Superior temporal gyrus (tissue), 1 donor: ENCODE measurements around the gene DGKK.
"Not testable (repeated sequence)": the region's sequence is repeated elsewhere in the genome, so short reads cannot be mapped to it uniquely, and the experiment has no call there.

ENCODE experiments used
- DNase-seq: peaks from one replicate; pipeline ENCODE4 v3.0.0-alpha.2; 2016; ENCODE audit errors: extremely low spot score

Gene DGKK

DNA sequence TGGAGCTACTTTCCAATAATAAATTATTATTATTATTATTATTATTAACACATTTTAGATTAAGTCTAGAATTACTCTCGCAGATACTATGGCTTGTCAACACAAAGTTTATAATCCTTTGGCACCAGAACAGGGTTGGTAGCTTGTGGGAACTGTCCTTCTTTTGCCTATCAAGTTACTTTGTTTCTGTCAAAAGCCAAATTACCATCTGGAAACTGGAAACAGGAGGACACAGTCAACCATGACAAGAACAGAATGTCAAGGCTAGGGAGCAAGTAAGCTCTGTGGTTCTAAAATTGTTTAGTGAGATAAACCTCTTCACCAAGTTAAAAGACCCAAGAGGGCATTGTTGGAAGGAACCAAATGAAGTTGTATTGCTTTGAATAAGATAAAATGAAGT, 42.5 kb downstream of the DGKK start:
- no peak for DNase-seq

- no peak for DNase-seq
Observed at GRCh38 chrX:50407976-50408375, 62.6 kb downstream of the DGKK start.

- no peak for DNase-seq
Observed at GRCh38 chrX:50403903-50404302, 66.7 kb downstream of the DGKK start.

DNA sequence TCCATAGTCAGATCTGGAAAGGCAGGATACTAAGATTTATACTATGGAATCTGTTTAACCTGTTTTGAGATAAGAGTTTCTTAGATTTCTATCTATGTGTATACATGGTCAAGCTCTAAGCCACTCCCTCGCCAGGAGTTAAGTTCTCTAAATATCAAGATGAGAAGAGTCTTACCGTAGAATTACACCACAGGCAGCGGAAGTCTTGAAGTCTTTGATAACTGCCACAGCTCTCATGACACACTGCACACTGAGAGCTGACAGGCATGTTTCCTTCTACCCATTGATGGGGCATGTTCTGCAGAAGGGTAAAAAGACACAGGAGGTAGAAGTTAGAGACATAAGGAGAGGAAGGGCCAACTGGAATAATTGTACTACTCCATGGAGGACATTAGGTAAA, 67.7 kb downstream of the DGKK start:
- DNase-seq, result no peak

- no peak for DNase-seq
Observed at GRCh38 chrX:50393902-50394301, 76.7 kb downstream of the DGKK start.

DNA sequence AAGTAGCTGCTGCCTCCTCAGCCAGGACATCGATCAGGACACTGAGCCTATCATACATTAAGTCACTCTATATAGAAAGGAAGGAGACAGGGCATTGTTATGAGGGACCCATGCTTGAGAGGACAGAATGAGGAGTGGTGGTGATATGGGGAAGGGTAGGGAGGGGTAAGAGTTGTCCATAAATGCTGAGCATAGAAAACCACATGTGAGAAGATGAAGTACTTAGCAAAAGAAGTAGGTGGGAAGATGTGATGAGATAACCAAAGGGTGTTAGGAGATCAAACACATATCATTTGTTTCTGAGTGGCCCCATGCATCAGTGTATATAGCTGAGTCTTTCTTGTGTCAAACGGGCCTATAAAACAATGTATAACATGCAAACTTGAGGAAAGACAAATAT, 84.1 kb downstream of the DGKK start:
- no peak for DNase-seq

GRCh38 chrX:50381729-50382415, 88.8 kb downstream of the DGKK start:
- DNase-seq, result no peak

- DNase-seq, result no peak
Observed at GRCh38 chrX:50375481-50376267, 95.0 kb downstream of the DGKK start.

DNA sequence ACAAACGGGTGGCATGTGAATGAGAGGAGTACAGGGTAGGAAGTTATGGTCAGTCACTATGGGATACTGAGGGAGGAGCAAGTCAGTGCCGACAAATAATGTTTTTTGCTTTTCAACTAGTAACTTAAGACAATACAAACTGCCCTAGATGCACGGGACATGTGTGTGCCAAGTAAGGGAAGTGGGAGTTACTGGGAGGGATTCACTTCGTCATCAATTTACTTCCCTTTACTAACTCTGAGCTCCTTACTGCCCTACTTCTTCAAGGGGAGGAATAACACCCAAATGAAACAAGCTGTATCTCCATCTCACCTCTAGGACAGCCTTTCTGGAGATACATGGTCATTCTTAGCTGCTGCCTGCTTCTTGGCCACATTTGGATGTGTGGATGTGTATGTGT, 97.7 kb downstream of the DGKK start:
- no peak for DNase-seq

GRCh38 chrX:50343917-50344316, 126.7 kb downstream of the DGKK start:
- DNase-seq, result no peak

- no peak for DNase-seq
Observed at GRCh38 chrX:50333308-50333707, 137.3 kb downstream of the DGKK start.

DNA sequence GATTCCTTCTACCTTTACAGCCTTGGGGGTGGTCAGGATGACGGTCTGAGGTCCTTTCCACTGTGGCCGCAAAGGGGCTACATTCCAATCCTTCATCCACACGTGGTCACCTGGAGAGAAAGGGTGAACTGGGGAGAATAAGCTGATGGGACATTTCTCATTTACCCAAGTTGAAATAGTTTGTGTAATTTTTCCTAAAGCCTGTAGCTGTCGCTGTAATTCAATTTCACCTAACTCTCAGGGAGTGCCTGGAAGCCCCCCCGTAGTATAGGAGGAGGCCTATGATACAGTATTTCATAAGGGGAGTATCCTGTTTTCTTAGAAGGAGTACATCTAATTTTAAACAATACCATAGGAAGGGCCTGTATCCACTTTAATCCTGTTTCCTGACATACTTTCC, 138.0 kb downstream of the DGKK start:
- DNase-seq, result not testable (repeated sequence)

DNA sequence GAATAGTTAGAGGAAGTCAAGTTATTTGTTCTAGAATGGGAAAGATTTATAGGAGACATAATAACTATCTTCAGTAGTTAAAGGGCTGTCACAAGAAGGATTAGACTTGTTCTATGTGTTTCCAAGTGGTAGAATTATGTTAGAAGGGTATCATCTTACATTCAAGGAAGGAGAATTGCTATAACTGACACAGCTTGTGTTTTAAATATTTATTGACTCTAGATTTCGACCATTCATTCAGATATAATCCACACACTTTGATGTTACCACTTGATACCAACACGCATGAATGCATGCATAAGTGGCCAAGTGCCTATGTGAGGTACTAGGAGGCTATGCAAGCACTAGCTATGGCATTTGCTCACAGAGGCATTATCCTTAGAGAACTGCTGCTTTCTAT, 143.4 kb downstream of the DGKK start:
- DNase-seq, result no peak
